GM18517 (cell line): Measurements from ENCODE around the gene FBP2.

Experiments
- ATAC-seq: cut with Tn5 transposase; IDR thresholded peaks from one replicate; pipeline ENCODE4 v1.9.1; 2021; ENCODE audit warnings: mild to moderate bottlenecking, moderate library complexity; ENCODE audit not compliant: unreplicated experiment

Gene FBP2

DNA sequence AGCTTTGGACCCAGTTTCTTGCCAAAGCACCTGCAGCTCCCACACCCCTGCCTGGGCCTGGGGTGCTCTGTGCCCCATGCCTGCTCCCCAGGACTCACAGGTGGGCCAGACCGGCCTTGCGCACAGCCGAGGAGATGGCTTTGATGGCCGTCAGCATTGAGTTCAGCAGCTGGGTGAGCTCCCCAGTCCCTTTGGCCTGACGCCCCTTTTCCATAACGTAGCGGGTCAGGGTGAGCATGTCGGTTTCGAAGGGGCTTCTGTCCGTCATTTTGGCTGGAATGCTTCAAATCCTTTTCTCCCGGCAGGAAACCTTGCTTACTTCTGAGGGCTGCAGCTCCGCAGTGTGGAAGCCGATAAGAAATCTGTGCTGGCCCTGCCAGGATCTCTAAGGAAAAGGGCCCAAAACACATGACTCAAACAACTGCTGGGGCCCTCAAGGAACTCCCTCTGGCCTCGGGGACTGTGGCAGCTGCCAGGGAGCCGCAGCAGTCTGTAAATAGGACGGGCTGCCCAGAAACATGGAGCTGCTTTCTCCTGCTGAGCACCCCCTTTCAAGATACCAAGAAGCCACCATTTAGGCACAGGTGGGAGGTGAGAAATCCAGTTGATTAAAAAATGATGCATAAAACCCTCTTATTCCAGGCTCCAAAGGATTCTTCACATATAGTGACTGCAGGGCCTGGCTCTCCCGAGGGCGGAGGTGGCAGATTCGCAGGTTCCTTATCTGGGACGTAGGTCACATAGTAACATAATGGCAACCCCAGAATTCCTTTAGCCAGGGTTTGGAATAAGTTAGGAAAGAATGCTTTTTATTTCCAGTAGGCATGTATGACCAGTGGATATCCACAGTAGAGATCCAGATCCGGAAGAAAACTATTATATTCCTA, at the start of gene FBP2:
TSS of gene FBP2 (minus strand) at position 366 of the 887 bp plus-strand sequence. CDS start at position 268, 98 bp downstream.
- no peak for ATAC-seq

DNA sequence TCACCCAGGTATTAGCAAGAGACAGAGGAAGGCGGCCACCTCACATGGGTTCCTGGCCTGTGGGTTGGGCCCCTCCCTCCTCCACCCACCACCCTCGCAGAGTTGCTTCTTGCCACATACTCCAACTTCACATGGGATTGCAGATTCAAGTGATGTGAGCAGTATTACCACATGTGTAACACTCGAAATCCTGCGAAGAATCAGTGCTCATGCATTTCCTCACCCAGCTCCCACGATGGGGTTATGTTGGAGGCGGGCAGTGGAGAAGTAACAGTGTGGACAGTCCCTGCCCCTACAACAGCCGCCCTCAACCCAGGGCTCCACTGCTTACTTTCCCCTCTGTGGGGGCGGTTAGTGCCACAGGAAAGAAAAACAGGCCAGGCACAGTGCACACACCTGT, 49.6 kb upstream of the FBP2 start:
- ATAC-seq = no peak

DNA sequence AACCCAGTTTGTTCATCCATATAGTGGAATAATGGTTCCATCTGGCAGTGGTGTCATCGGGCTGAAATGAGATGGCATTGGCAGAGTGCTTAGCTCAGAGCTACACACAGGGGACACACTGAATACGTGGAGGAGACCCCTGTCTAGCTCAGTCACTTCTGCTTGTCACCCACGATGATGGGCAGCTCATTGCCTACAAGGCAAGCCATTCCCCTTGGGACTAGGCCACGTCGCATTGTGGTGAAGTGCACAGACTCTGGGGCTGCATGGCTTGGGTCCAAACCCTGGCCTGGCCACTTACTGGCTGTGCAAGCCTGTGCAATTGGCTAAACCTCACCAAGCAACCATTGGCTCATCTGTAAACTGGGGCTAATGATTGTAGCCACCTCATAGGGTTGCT, 48.9 kb upstream of the FBP2 start:
- ATAC-seq = no peak

DNA sequence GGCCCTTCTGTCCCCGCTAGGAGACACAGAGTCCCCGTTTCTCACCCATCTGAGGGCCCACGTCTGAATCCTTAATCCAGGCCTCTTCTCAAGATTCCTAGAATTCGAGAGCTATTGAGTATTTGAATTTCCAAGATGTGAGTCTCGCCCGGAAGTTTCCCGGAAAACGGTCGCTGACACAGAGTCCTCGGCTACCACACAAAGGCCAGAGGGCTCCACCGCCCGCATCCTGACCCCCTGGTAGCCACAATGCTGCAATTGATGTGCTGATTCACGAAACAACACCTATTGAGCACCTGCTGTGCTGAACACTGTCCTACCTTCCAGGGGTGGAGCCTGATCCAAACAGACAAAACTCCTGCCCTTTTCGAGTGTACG, 46.4 kb upstream of the FBP2 start:
- no peak for ATAC-seq

DNA sequence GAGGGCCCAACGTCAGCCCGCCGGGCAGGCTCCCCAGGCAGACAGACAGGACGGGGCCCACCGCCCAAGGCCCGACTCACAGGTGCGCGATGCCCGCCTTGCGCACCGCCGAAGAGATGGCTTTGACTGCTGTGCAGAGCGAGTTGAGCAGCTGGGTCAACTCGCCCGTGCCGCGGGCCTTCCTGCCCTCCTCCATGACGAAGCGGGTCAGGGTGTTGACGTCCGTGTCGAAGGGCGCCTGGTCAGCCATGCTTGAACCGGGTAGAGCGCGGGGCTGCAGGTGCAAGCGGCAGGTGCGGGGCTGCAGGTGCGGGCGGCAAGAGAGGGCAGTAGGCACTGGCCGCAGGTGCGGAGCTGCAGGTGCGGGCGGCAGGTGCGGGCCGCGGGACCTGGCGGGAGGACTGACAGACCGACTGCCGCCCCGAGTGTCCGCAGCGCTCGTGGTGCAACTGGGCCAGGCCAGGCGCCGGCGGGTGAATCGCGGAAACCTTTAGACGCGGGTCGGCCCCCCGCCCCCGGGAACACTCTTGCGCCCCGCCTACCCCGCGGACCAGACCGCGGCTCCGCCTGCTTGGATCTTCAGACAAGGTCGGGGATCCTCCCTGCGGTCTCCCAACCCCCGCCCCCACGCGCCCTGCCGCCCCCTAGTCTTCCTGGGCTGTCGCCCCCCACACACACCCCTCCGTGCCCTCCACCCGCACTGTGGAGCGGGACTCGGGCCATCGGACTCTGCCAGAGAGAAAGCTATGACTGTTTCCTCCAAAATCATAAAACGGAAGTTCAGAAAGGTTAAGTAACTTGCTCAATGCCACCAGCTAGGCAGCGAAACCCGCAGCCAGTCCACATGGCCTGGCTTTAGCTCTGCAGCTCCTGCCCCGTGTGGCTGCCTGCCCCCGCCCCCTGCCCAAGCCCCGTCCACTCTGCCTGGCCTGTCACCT, 45.7 kb upstream of the FBP2 start, which contains the start of gene FBP1:
TSS of gene FBP1 (minus strand) at position 458 of the 938 bp plus-strand sequence. CDS start at position 250, 208 bp downstream.
- no peak for ATAC-seq

DNA sequence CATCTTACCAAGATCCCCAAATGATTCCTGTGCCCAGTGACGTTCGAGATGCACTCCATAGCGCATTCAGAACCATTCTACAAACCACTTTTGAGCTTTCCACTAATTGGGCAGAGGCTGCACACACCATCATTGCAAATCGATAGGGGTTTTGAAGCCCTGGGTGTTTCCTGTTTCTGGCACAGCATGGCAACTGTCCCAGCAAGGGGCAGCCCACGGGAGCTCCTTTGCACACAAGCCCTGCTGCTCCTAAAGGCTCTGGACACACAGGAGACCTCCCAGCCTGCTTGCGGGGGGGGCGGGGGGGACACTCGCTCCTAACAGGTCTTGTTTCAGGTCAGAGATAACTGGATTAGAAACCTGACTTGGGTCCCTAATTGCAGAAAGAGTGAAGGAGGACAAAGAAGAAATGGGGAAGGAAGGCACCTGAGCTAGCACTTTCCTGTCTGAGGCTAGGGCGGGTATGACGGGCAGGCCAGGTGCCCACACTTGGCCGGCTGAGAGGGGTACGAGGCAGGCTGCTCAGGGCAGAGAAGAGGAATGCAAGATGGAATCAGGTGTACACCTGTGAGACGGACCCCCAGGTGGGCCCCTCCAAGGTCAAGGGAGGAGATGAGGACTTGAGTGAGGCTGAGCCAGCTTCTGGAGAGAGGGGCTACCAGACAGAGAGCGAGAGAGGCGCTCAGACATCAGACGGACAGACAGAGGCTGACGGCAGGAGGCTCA, 44.9 kb upstream of the FBP2 start:
- no peak for ATAC-seq

DNA sequence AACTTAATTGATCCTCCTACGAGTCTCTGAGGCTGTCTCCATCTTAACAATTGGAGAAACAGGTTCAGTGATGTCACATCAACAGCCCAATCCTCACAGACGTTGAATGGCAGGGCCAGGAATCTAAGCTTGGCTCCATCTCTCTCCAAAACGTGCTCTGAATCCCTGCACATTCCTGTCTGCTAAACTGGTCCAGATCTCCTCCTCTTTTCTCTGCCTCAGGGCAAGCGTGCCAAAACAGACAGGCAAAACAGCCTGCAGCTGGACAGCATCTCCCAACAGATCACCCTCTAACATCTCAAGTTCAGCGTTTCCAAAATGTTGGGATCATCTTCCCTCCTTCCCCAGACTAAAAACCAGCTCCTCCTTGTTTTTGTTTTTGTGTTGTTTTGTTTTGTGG, 39.1 kb upstream of the FBP2 start:
- no peak for ATAC-seq

DNA sequence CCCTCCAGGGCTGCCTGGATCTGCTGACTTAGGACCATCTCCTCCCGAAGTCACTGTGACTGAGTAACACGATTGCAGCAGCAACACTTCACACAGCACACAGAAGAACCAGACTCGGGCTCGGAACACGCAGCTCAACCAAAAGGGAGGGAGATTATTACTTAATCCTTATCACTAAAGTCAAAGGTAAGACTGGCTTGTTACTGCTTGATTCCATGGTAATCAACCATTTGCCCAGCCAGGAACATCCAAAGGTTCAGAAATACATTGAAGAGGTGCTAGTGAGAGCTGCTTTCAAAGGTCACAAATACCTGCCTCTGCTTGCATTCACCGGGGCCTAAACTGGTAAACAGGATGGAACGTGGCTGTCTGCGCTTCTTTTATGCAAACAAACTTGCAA, 38.0 kb upstream of the FBP2 start:
- no peak for ATAC-seq

DNA sequence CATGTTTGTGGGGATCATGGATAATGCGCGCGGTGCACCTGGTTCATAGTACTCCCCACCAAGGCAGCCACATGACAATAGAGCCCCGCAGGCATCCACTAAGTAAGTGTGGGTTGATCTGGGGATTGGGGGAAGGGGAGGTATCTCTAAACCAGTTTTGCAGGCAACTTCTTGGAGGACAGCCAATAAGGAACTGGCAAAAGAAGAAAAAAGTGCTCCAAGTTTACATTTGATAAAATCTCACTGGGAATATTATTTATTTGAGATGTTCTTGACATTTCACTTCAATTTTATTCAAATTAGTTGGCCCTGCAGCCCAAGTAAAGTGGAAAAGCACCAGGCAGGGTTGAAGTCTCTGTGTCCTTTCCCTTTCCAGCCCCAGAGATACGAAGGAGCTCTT, 37.2 kb upstream of the FBP2 start:
- no peak for ATAC-seq

DNA sequence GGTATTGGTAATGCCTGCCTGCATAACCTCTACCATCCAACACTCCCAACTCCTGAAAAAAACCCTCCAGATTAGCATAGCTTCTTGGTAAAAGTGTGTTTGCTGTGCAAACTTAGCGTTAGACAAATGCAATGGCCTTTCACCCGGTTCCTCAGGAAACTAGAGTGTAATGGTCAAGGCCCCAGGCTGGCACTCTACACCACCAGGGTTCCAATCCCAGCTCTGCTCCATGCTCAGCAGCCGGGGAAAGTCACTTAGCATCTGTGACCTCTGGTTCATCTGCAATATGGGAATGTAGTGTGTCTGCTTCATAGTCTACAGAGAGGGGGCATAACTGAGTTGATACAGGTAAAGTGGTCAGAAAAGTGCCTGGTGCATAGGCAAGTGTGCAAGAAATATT, 36.7 kb upstream of the FBP2 start:
- no peak for ATAC-seq

DNA sequence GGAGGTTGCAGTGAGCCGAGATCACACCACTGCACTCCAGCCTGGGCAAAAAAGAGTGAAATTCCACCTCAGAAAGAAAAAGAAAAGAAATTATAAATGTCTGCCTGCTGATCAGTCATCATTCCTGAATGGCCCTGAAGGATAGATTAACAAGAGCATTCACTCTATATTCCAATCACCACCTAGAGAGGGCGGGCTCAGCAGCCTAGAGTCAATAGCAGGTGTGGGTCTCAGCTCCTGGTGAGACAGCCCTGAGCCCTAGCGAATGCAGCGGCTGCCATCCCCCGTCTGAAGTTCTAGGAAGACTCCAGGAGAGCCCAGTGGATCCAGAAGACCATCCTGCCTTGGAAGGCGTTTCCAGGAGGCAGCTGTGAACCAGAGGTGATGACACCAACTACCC, 33.7 kb upstream of the FBP2 start:
- no peak for ATAC-seq

DNA sequence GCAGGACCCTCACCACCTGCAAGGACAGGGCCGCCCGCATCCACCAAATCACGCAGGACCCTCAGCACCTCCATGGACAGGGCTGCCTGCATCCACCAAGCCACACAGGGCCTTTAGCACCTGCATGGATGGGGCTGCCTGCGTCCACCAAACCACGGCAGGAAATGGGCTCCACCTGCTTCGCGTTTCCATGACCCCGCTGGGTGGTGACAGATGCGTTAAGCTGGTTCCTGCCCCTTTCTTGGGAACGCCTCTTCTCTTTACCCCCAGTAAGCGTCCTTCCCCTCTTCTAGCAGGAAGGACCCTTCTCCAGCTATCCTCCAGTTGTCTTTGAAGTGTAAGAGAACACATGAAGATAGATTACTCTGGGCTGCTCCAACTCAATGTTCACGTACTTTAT, 32.2 kb upstream of the FBP2 start:
- ATAC-seq = no peak

DNA sequence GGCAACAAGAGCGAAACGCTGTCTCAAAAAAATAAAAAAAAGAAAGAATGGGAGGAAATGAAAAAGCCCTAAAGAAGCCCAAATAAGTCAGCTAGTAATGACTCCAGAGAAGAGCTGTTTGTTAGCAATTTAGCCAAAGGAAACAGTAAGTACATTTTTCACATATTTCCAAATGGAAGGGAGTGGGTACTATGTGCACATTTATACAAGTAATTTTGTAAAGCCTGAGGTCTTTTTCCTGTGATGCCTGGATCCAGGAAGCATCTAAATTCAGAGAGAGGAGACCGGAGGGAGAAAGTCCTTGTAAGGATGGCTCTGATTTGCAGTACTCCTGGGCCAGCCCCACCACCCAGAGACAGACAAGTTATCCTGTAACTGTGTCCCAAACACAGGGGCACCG, 31.0 kb upstream of the FBP2 start:
- ATAC-seq = no peak

DNA sequence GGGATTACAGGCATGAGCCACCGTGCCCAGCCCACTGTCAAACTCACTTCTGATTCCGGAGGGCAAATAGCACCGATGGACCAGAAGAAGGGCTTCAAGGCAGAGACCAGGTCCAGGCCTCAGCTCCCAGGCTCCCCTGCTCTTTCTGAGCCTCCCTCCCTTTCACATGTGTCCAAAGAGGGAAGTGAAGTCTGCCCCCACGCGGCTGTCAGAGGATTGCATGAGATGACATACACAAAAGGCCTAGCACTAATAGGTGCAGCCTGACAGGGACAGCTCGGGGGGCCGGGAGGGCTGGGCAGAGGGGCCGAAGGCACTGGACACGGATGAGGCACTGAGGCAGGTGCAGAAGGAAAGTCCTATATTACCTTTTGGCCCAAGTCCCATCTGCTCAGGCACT, 29.6 kb upstream of the FBP2 start:
- ATAC-seq = no peak

DNA sequence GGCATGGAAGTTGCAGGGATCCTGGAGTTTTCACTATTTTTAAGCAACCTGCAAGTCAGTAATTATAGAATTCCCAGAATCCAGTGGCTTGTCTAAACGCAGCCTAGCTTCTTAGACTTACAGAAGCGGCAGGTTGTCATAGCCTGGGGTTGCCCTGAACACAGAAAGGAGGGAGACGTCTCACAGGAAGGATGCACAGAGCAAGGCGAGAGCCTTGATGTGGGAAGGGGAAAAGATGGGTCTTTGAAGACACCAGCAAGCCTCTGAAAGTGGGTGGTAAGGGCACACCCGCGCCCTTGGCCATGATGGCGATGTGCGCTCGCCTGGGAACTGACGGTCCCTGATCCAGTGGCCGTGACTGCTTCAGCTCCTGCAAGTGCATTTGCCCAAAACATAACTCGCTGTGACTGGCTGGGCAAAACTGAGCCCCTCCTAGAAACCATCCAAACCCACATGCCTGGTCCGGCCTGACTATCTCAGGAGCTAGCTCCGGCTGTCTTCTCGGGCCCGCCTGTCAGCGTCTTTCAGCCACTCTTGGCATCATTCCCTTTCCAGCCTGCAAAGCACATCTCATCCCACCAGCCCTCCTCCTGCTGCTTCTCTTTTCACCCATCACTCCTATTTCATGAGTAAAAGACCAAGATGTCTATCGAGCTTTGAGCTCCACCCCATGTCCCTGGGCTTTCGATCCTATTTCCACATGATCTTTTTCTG, 28.6 kb upstream of the FBP2 start:
- no peak for ATAC-seq

DNA sequence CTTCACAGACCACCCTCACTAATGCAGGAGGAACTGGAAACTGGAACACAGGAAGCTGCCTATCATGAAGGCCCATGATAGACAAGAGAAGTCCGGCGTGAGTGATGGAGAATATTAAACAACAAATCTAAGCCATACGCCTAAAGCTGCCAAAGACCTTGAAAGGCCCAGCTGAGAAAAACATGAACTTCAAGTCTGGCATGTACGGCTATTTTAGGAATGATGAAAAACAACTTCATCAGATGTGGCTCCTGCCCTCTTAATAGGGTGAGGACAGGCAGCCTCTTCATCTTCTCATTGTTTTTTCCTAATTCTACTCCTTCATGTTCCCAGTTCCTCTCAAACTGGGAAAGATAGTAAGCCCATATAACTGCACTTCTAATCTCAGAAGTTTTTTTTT, 25.4 kb upstream of the FBP2 start:
- ATAC-seq = no peak

DNA sequence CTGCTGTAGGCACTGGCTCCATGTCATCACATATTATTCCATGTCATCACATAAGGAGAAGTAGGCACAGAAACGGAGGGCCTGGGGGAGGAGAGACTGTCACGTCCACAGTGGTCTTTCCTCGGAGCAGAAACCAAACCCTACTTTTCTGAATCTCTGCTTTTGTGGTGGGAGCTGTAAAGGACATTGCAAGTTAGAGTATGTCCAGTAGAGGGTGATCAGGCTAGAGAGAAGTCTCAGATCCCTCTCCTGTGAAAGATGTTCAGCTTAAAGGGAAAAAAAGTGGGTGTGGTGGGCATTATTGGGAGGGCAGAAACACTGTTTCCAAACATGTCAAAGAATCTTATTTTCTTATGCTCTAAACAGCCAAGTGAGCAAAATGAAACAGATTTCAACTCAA, 19.4 kb upstream of the FBP2 start:
- ATAC-seq = no peak

DNA sequence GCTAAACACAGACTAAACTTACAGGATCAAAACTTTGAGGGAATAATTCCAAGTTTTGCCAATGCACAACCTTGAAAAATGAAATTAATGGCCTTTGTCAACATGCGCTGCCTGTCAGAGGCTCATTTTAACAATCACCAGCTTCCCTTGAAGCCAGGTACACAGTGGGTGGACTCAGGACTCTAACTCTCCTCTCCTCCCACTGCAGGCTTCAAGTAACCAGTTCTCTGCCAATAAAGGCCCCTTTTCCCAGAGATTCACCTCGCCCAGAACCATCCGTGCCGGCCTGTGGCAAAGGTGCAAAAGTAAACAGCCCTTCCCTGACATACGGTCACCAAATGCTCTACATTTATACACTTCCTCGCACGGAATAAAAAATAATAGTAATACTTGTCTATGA, 18.4 kb upstream of the FBP2 start:
- no peak for ATAC-seq

DNA sequence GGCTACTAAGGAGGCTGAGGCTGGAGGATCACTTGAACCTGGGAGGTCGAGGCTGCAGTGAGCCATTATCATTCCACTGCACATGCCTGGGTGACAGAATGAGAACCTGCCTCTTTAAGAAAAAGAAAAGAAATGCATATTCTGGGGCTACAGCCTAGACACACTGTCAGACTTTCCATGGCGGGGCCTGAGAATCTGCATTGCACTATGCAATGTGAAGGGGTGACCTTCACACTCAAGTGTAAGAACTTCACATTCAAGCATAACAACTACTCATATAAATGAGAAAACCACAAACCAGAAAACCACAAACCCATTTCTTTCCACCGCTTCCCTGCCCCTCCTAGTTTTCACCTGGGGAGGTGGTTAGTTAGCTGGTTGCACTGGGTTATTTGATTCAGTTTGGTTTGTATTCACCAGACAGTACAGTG, 18.0 kb upstream of the FBP2 start:
- ATAC-seq = no peak

DNA sequence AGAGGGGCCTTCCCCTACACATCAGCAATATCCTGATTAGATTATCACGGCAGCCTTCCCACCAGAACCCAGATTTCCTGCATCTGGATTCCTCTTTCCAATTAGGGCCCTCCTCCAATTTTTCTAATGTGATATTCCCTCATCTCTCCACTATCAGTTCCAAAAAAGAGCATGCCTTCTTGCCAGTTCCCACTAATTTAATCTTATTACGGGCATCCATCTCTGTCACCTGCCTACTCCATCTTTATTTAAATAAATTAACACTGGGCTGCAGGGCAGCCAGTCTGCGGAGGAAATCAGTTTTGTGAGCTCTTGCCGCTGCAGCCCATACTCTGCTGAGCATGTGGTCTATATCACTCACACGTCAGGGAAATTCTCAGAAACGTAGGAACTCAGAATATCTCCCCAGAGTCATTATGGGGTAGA, 16.6 kb upstream of the FBP2 start:
- ATAC-seq = no peak

DNA sequence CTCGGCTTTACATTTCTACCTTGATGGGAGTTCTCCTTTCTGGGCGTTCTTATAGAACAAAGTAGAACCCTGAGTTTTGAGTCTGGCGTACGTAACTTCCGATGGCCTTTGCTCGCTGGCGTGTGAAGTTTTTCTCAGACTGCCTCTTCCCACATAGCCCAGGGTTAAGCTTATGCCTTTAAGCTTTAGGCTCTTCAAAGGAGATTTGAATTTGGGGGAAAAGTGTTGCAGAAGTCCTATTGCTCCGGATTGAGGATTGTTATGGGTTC, 13.7 kb upstream of the FBP2 start:
- ATAC-seq = no peak
